GM23338 (cell line): ENCODE data around the gene EGLN2. TPM values are rescaled to one million over a fixed set of nuclear protein-coding genes. Genes with fewer than 3 reads are reported as not detected.

Experiments
- ATAC-seq: fragments of 200-7000 bp; cut with Tn5 transposase; 3 replicates; pipeline ENCODE4 v1.9.1; 2020
- DNase-seq: peaks from one replicate; pipeline ENCODE4 v3.0.0-alpha.2; 2015; ENCODE audit warnings: low spot score
- H2AFZ ChIP-seq: fragments of 200-600 bp; sonication (generic); 2 replicates; pipeline ENCODE4 v1.8.0; 2016; ENCODE audit warnings: antibody characterized with exemption, mild to moderate bottlenecking, moderate library complexity
- H3F3A ChIP-seq: fragments of 200-600 bp; sonication (generic); replicated peaks from 2 replicates; pipeline ENCODE4 v1.8.0; 2017; ENCODE audit warnings: antibody characterized with exemption, mixed run types, low read depth
- H3K27ac ChIP-seq: fragments of 200-600 bp; sonication (generic); 2 replicates; pipeline ENCODE4 v1.6.1; 2016; ENCODE audit warnings: low read depth
- H3K27me3 ChIP-seq: fragments of 200-600 bp; sonication (generic); 2 replicates; pipeline ENCODE4 v1.8.0; 2016; ENCODE audit warnings: mild to moderate bottlenecking, mixed run types, moderate library complexity; ENCODE audit not compliant: insufficient read depth
- H3K36me3 ChIP-seq: fragments of 200-600 bp; sonication (generic); 2 replicates; pipeline ENCODE4 v1.8.0; 2016; ENCODE audit warnings: mild to moderate bottlenecking; ENCODE audit not compliant: insufficient read depth
- H3K4me1 ChIP-seq: fragments of 200-600 bp; sonication (generic); 2 replicates; pipeline ENCODE4 v1.8.0; 2016; ENCODE audit warnings: mild to moderate bottlenecking, moderate library complexity; ENCODE audit not compliant: insufficient read depth
- H3K4me2 ChIP-seq: fragments of 200-600 bp; sonication (generic); 2 replicates; pipeline ENCODE4 v1.7.1; 2017; ENCODE audit warnings: mixed run types
- H3K4me3 ChIP-seq: fragments of 200-600 bp; sonication (generic); 2 replicates; pipeline ENCODE4 v1.6.1; 2016; ENCODE audit warnings: mixed run types
- H3K79me2 ChIP-seq: fragments of 200-600 bp; sonication (generic); replicated peaks from 2 replicates; pipeline ENCODE4 v1.8.0; 2017; ENCODE audit warnings: mild to moderate bottlenecking; ENCODE audit not compliant: insufficient read depth
- H3K9me2 ChIP-seq: fragments of 200-600 bp; sonication (generic); 2 replicates; pipeline ENCODE4 v1.8.0; 2017; ENCODE audit not compliant: insufficient read depth
- H4K20me1 ChIP-seq: fragments of 200-600 bp; sonication (generic); replicated peaks from 2 replicates; pipeline ENCODE4 v1.8.0; 2017; ENCODE audit warnings: mild to moderate bottlenecking; ENCODE audit not compliant: insufficient read depth
- H3K27ac Mint-ChIP-seq: 2 replicates; pipeline ENCODE4 v1.8.0; 2020; ENCODE audit warnings: inconsistent platforms, mild to moderate bottlenecking, moderate library complexity, mixed read lengths
- H3K27me3 Mint-ChIP-seq: 3 replicates; pipeline ENCODE4 v1.8.0; 2022; ENCODE audit warnings: low read depth, mild to moderate bottlenecking, moderate library complexity, mixed read lengths, inconsistent platforms; ENCODE audit not compliant: insufficient read depth, poor library complexity
- H3K36me3 Mint-ChIP-seq: 3 replicates; pipeline ENCODE4 v1.8.0; 2021; ENCODE audit warnings: low read depth, mild to moderate bottlenecking, inconsistent platforms, moderate library complexity, mixed read lengths
- H3K4me1 Mint-ChIP-seq: 3 replicates; pipeline ENCODE4 v1.8.0; 2020; ENCODE audit warnings: mild to moderate bottlenecking, inconsistent platforms, mixed read lengths
- H3K4me3 Mint-ChIP-seq: 3 replicates; pipeline ENCODE4 v1.8.0; 2021; ENCODE audit warnings: moderate library complexity, mild to moderate bottlenecking, inconsistent platforms, mixed read lengths
- H3K9me3 Mint-ChIP-seq: 3 replicates; pipeline ENCODE4 v1.8.0; 2020; ENCODE audit warnings: moderate library complexity, mild to moderate bottlenecking, inconsistent platforms, mixed read lengths
- CREB1 ChIP-seq: fragments of 250-450 bp; sonication (Bioruptor Pico); IDR thresholded peaks from 2 replicates; pipeline ENCODE4 v1.5.0; 2020; ENCODE audit warnings: low read depth, mild to moderate bottlenecking, moderate library complexity
- CTCF ChIP-seq, 2 experiments: fragments of 200-600 bp in 1 of 2; sonication (generic) in 1 of 2; conservative IDR thresholded peaks; 2 replicates each; pipeline versions ENCODE4 v1.5.1 to v1.6.1; 2016 to 2017; ENCODE audit warnings: antibody characterized with exemption in 2 of 2, low read depth in 2 of 2, mild to moderate bottlenecking in 2 of 2, moderate library complexity in 1 of 2
- ETS1 ChIP-seq: IDR thresholded peaks from 2 replicates; pipeline ENCODE4 v1.6.1; 2016; ENCODE audit warnings: antibody characterized with exemption
- EZH2 ChIP-seq: fragments of 200-600 bp; sonication (generic); IDR thresholded peaks from one replicate; pipeline ENCODE4 v1.8.0; 2017; ENCODE audit warnings: antibody characterized with exemption, mild to moderate bottlenecking, low read depth; ENCODE audit not compliant: unreplicated experiment
- EZH2phosphoT487 ChIP-seq: fragments of 200-600 bp; sonication (generic); IDR thresholded peaks from one replicate; pipeline ENCODE4 v1.8.1; 2018; ENCODE audit warnings: antibody characterized with exemption; ENCODE audit not compliant: unreplicated experiment
- JUNB ChIP-seq: IDR thresholded peaks from one replicate; pipeline ENCODE4 v1.6.1; 2016; ENCODE audit warnings: antibody characterized with exemption; ENCODE audit not compliant: unreplicated experiment
- NANOG ChIP-seq: IDR thresholded peaks from 2 replicates; pipeline ENCODE4 v1.6.1; 2016; ENCODE audit warnings: antibody characterized with exemption, borderline replicate concordance
- POLR2AphosphoS5 ChIP-seq: IDR thresholded peaks from 2 replicates; pipeline ENCODE4 v1.6.1; 2016; ENCODE audit warnings: antibody characterized with exemption, low read depth
- STAT1 ChIP-seq: IDR thresholded peaks from one replicate; pipeline ENCODE4 v1.6.1; 2016; ENCODE audit warnings: antibody characterized with exemption; ENCODE audit not compliant: unreplicated experiment
- ZNF114 ChIP-seq: fragments of 250-450 bp; sonication (Bioruptor Pico); IDR thresholded peaks from 2 replicates; pipeline ENCODE4 v1.5.0; 2020; ENCODE audit warnings: mild to moderate bottlenecking, moderate library complexity
- ZNF331 ChIP-seq: fragments of 250-450 bp; sonication (Bioruptor Pico); IDR thresholded peaks from 2 replicates; pipeline ENCODE4 v1.5.0; 2020; ENCODE audit warnings: low read depth, mild to moderate bottlenecking, moderate library complexity
- polyA plus RNA-seq: library from polyadenylated mRNA; unstranded; fragments of >200 nt; fragmentation: Nextera tagmentation; extraction: Ambion mirVana; gene quantifications from 2 replicates; pipeline ENCODE4 v1.2.1, GENCODE V29; 2016
- total RNA-seq: library from RNA; depleted of rRNA; stranded (reverse); fragments of >200 nt; shearing (Covaris generic); gene quantifications from 2 replicates; pipeline ENCODE4 v1.2.3, GENCODE V29; 2014
- TF ChIP-seq, protein P1 (sequence below): fragments of 250-450 bp; sonication (Bioruptor Pico); IDR thresholded peaks from 2 replicates; pipeline ENCODE4 v1.5.0; 2020; ENCODE audit warnings: mild to moderate bottlenecking, moderate library complexity
- TF ChIP-seq, protein P2 (sequence below): IDR thresholded peaks from one replicate; pipeline ENCODE4 v1.6.1; 2018; ENCODE audit warnings: antibody characterized with exemption; ENCODE audit not compliant: unreplicated experiment

The EGLN2 gene
- total and polyA plus RNA-seq, 2 experiments from 2014 or later, result 59.9 to 118 TPM

- Histone ChIP-seq H3K27ac (peak within 1 kb of the TSS; percentile 98), H4K20me1 (peaks cover 25% of the 10 kb centered on the region), H3F3A (peaks cover 8% of the 10 kb centered on the region; the same call in 1 of the 2 replicates), H3K36me3 (peaks cover 12% of the 10 kb centered on the region), H3K4me2 (peak within 1 kb of the TSS; percentile 98), H3K4me3 (peak within 1 kb of the TSS; percentile 89), H3K4me1 (peaks cover 24% of the 10 kb centered on the region; the same call in 1 of the 2 replicates), H3K79me2 (peaks cover 55% of the 10 kb centered on the region), H2AFZ (no peak within 1 kb of the TSS), H3K27me3 (no peaks in the 10 kb centered on the region), H3K9me2 (no peaks in the 10 kb centered on the region; the same call in 1 of the 2 replicates)
- ATAC-seq (peak; percentile 85), DNase-seq (peak; percentile 100)
- Mint-ChIP-seq H3K36me3 (peaks cover 53% of the 10 kb centered on the region), H3K4me3 (peak within 1 kb of the TSS; percentile 98), H3K27ac (peak within 1 kb of the TSS; percentile 99), H3K4me1 (peaks cover 35% of the 10 kb centered on the region), H3K27me3 (peaks cover 28% of the 10 kb centered on the region), H3K9me3 (peaks cover 3% of the 10 kb centered on the region; the same call in 1 of the 3 replicates)
- TF ChIP-seq STAT1, result no peak
- no peak for TF ChIP-seq ZNF114 (CRISPR knock-in tag)
- TF ChIP-seq EZH2, result no peak
- peak; percentile 61 for TF ChIP-seq POLR2AphosphoS5
- TF ChIP-seq, protein P1, sequence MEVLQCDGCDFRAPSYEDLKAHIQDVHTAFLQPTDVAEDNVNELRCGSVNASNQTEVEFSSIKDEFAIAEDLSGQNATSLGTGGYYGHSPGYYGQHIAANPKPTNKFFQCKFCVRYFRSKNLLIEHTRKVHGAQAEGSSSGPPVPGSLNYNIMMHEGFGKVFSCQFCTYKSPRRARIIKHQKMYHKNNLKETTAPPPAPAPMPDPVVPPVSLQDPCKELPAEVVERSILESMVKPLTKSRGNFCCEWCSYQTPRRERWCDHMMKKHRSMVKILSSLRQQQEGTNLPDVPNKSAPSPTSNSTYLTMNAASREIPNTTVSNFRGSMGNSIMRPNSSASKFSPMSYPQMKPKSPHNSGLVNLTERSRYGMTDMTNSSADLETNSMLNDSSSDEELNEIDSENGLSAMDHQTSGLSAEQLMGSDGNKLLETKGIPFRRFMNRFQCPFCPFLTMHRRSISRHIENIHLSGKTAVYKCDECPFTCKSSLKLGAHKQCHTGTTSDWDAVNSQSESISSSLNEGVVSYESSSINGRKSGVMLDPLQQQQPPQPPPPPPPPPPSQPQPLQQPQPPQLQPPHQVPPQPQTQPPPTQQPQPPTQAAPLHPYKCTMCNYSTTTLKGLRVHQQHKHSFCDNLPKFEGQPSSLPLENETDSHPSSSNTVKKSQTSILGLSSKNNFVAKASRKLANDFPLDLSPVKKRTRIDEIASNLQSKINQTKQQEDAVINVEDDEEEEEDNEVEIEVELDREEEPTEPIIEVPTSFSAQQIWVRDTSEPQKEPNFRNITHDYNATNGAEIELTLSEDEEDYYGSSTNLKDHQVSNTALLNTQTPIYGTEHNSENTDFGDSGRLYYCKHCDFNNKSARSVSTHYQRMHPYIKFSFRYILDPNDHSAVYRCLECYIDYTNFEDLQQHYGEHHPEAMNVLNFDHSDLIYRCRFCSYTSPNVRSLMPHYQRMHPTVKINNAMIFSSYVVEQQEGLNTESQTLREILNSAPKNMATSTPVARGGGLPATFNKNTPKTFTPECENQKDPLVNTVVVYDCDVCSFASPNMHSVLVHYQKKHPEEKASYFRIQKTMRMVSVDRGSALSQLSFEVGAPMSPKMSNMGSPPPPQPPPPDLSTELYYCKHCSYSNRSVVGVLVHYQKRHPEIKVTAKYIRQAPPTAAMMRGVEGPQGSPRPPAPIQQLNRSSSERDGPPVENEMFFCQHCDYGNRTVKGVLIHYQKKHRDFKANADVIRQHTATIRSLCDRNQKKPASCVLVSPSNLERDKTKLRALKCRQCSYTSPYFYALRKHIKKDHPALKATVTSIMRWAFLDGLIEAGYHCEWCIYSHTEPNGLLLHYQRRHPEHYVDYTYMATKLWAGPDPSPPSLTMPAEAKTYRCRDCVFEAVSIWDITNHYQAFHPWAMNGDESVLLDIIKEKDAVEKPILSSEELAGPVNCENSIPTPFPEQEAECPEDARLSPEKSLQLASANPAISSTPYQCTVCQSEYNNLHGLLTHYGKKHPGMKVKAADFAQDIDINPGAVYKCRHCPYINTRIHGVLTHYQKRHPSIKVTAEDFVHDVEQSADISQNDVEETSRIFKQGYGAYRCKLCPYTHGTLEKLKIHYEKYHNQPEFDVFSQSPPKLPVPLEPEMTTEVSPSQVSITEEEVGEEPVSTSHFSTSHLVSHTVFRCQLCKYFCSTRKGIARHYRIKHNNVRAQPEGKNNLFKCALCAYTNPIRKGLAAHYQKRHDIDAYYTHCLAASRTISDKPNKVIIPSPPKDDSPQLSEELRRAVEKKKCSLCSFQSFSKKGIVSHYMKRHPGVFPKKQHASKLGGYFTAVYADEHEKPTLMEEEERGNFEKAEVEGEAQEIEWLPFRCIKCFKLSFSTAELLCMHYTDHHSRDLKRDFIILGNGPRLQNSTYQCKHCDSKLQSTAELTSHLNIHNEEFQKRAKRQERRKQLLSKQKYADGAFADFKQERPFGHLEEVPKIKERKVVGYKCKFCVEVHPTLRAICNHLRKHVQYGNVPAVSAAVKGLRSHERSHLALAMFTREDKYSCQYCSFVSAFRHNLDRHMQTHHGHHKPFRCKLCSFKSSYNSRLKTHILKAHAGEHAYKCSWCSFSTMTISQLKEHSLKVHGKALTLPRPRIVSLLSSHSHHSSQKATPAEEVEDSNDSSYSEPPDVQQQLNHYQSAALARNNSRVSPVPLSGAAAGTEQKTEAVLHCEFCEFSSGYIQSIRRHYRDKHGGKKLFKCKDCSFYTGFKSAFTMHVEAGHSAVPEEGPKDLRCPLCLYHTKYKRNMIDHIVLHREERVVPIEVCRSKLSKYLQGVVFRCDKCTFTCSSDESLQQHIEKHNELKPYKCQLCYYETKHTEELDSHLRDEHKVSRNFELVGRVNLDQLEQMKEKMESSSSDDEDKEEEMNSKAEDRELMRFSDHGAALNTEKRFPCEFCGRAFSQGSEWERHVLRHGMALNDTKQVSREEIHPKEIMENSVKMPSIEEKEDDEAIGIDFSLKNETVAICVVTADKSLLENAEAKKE (CRISPR knock-in tag), result no peak
- TF ChIP-seq, protein P2, sequence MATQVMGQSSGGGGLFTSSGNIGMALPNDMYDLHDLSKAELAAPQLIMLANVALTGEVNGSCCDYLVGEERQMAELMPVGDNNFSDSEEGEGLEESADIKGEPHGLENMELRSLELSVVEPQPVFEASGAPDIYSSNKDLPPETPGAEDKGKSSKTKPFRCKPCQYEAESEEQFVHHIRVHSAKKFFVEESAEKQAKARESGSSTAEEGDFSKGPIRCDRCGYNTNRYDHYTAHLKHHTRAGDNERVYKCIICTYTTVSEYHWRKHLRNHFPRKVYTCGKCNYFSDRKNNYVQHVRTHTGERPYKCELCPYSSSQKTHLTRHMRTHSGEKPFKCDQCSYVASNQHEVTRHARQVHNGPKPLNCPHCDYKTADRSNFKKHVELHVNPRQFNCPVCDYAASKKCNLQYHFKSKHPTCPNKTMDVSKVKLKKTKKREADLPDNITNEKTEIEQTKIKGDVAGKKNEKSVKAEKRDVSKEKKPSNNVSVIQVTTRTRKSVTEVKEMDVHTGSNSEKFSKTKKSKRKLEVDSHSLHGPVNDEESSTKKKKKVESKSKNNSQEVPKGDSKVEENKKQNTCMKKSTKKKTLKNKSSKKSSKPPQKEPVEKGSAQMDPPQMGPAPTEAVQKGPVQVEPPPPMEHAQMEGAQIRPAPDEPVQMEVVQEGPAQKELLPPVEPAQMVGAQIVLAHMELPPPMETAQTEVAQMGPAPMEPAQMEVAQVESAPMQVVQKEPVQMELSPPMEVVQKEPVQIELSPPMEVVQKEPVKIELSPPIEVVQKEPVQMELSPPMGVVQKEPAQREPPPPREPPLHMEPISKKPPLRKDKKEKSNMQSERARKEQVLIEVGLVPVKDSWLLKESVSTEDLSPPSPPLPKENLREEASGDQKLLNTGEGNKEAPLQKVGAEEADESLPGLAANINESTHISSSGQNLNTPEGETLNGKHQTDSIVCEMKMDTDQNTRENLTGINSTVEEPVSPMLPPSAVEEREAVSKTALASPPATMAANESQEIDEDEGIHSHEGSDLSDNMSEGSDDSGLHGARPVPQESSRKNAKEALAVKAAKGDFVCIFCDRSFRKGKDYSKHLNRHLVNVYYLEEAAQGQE, result no peak
- peak; percentile 63; the same call in 1 of the 2 replicates for TF ChIP-seq CREB1 (CRISPR knock-in tag)
- no peak for TF ChIP-seq ZNF331 (CRISPR knock-in tag)
- TF ChIP-seq CTCF (conservative IDR thresholded peaks at IDR 0.05; ENCODE audit: low read depth in 2 of 2), result no peak
- TF ChIP-seq EZH2phosphoT487, result no peak
- peak; percentile 81 for TF ChIP-seq ETS1
- TF ChIP-seq JUNB, result no peak
- no peak for TF ChIP-seq NANOG
These were observed 48.0 kb upstream of the EGLN2 start, which contains the start of gene SNRPA for GRCh38 chr19:40750874-40751537. Gene SNRPA (plus strand): TSS chr19:40751203. CDS start chr19:40751409, 206 bp downstream.
